ENCODE results near the gene RAP1GDS1.

RAP1GDS1 gene

GRCh38 chr4:98485816-98486345 is 224.7 kb downstream of the RAP1GDS1 start:
- no peak for DNase-seq

- DNase-seq: no peak
These were observed 229.1 kb downstream of the RAP1GDS1 start for GRCh38 chr4:98490251-98490650.

GRCh38 chr4:98491899-98492559 is 230.8 kb downstream of the RAP1GDS1 start:
- no peak for DNase-seq

GRCh38 chr4:98493296-98493695 is 232.1 kb downstream of the RAP1GDS1 start:
- no peak for DNase-seq

Measured in NCI-H1092 (cell line).